Erythroblast (primary cell): ENCODE data around the gene CHTF18.

Source experiments
- DNase-seq, 2 experiments: peaks; one replicate each; lab custom pipeline; 2025; lab: John Stamatoyannopoulos, UW
- GATA1 ChIP-seq: IDR thresholded peaks from 2 replicates; pipeline ENCODE4 v1.6.1; 2011; ENCODE audit warnings: low read depth, mild to moderate bottlenecking, control low read depth, low read length, moderate library complexity
- POLR2A ChIP-seq: IDR thresholded peaks from 2 replicates; pipeline ENCODE4 v1.6.1; 2011; ENCODE audit warnings: mild to moderate bottlenecking, low read length

The CHTF18 gene

GRCh38 chr16:845351-845745, 56.9 kb downstream of the CHTF18 start:
- no peak for DNase-seq
- TF ChIP-seq GATA1 (no peak), POLR2A (no peak)

- TF ChIP-seq GATA1, result no peak
- DNase-seq, result no peak
These were observed 58.7 kb downstream of the CHTF18 start for GRCh38 chr16:847151-847550.
